SK-N-SH (cell line): ENCODE results near the gene FOXR1. TPM values are rescaled to one million over a fixed set of nuclear protein-coding genes. Genes with fewer than 3 reads are reported as not detected.

Experiments used
- CTCF ChIA-PET: fragments of 300-600, 350-600 bp; formaldehyde crosslinking; extraction: SDS; loops from one replicate; lab custom pipeline; 2021; lab: Yijun Ruan, JAX
- POLR2A ChIA-PET: fragments of 350-600 bp; sonication (Branson Sonifier 250); formaldehyde crosslinking; extraction: SDS; loops from one replicate; lab custom pipeline; 2020; ENCODE audit warnings: antibody characterized with exemption, inconsistent platforms; lab: Yijun Ruan, JAX
- DNase-seq: peaks from one replicate; pipeline ENCODE4 v3.0.0; 2012
- H2AFZ ChIP-seq: fragments of 200-600 bp; sonication (generic); 2 replicates; pipeline ENCODE4 v1.8.1; 2016; ENCODE audit warnings: antibody characterized with exemption, mild to moderate bottlenecking, low read depth
- H3F3A ChIP-seq: fragments of 200-600 bp; sonication (generic); replicated peaks from 2 replicates; pipeline ENCODE3; 2016; ENCODE audit warnings: antibody characterized with exemption, mild to moderate bottlenecking; ENCODE audit not compliant: insufficient read depth
- H3K27ac ChIP-seq, 2 experiments: fragments of 200-500 bp in 1 of 2; fragments of 200-600 bp in 1 of 2; sonication (Bioruptor generic) in 1 of 2; sonication (generic), shearing (Covaris generic) in 1 of 2; 2 replicates each; pipeline versions ENCODE4 v1.5.1 to v1.6.1; 2014 to 2016; ENCODE audit warnings: low read depth in 2 of 2, inconsistent platforms in 1 of 2, low read length in 1 of 2, mild to moderate bottlenecking in 1 of 2, mixed read lengths in 1 of 2
- H3K27me3 ChIP-seq: fragments of 200-600 bp; sonication (generic), shearing (Covaris generic); 2 replicates; pipeline ENCODE4 v1.6.1; 2016; ENCODE audit warnings: mixed run types; ENCODE audit not compliant: insufficient read depth
- H3K36me3 ChIP-seq, 2 experiments: fragments of 200-500 bp in 1 of 2; fragments of 200-600 bp in 1 of 2; sonication (Bioruptor generic) in 1 of 2; sonication (generic) in 1 of 2; replicated peaks in 1 of 2; 2 replicates each; pipeline versions ENCODE3 to v1.5.1; 2014 to 2016; ENCODE audit warnings: low read length in 1 of 2, mild to moderate bottlenecking in 1 of 2; ENCODE audit not compliant: insufficient read depth in 2 of 2, control insufficient read depth in 1 of 2
- H3K4me1 ChIP-seq, 2 experiments: fragments of 200-500 bp in 1 of 2; fragments of 200-600 bp in 1 of 2; sonication (Bioruptor generic) in 1 of 2; sonication (generic), shearing (Covaris generic) in 1 of 2; 2 replicates each; pipeline versions ENCODE4 v1.5.1 to v1.6.1; 2014 to 2016; ENCODE audit warnings: low read depth in 1 of 2, low read length in 1 of 2, mixed run types in 1 of 2; ENCODE audit not compliant: insufficient read depth in 2 of 2, control insufficient read depth in 1 of 2
- H3K4me2 ChIP-seq: fragments of 200-600 bp; sonication (generic), shearing (Covaris generic); 2 replicates; pipeline ENCODE4 v1.6.1; 2017; ENCODE audit warnings: mixed run types
- H3K4me3 ChIP-seq, 2 experiments: fragments of 200-500 bp in 1 of 2; fragments of 200-600 bp in 1 of 2; sonication (Bioruptor generic) in 1 of 2; sonication (generic), shearing (Covaris generic) in 1 of 2; 2 replicates each; pipeline versions ENCODE4 v1.5.1 to v1.8.1; 2014 to 2016; ENCODE audit warnings: low read depth in 2 of 2, inconsistent platforms in 1 of 2, low read length in 1 of 2, mild to moderate bottlenecking in 1 of 2, mixed read lengths in 1 of 2, moderate library complexity in 1 of 2
- H3K79me2 ChIP-seq: fragments of 200-600 bp; sonication (generic); 2 replicates; pipeline ENCODE4 v1.8.1; 2017; ENCODE audit warnings: mild to moderate bottlenecking; ENCODE audit not compliant: insufficient read depth
- H3K9ac ChIP-seq: fragments of 200-600 bp; sonication (generic); 2 replicates; pipeline ENCODE4 v1.6.1; 2017; ENCODE audit warnings: mixed run types
- H3K9me2 ChIP-seq: fragments of 200-600 bp; sonication (generic); 2 replicates; pipeline ENCODE4 v1.6.1; 2017; ENCODE audit warnings: mixed run types
- H3K9me3 ChIP-seq: fragments of 200-600 bp; sonication (generic); 2 replicates; pipeline ENCODE4 v1.6.1; 2017; ENCODE audit warnings: mixed run types, mild to moderate bottlenecking, moderate library complexity
- H4K20me1 ChIP-seq: fragments of 200-600 bp; sonication (generic); 2 replicates; pipeline ENCODE4 v1.6.1; 2017; ENCODE audit warnings: mild to moderate bottlenecking, mixed run types; ENCODE audit not compliant: insufficient read depth
- CHD2 ChIP-seq: fragments of 150-350 bp; IDR thresholded peaks from 2 replicates; pipeline ENCODE4 v1.6.1; 2018; ENCODE audit warnings: low read length; ENCODE audit not compliant: partially characterized antibody
- ELF1 ChIP-seq: IDR thresholded peaks from 2 replicates; pipeline ENCODE4 v1.4.0; 2012
- EZH2phosphoT487 ChIP-seq: fragments of 200-600 bp; sonication (generic); IDR thresholded peaks from 2 replicates; pipeline ENCODE4 v1.6.1; 2017; ENCODE audit warnings: low read depth, mixed run types, mild to moderate bottlenecking, antibody characterized with exemption, moderate library complexity, borderline replicate concordance
- FOSL2 ChIP-seq: IDR thresholded peaks from 2 replicates; pipeline ENCODE4 v1.4.0; 2012; ENCODE audit warnings: low read depth, mild to moderate bottlenecking, moderate library complexity, borderline replicate concordance
- FOXM1 ChIP-seq: IDR thresholded peaks from 2 replicates; pipeline ENCODE4 v1.4.0; 2012; ENCODE audit warnings: low read depth, mild to moderate bottlenecking
- MEF2A ChIP-seq: IDR thresholded peaks from 2 replicates; pipeline ENCODE4 v1.4.0; 2012; ENCODE audit warnings: low read depth, borderline replicate concordance
- MXI1 ChIP-seq: IDR thresholded peaks from 2 replicates; pipeline ENCODE4 v1.6.1; 2012; ENCODE audit warnings: mild to moderate bottlenecking, low read depth, low read length, improper control_type of control experiment
- NFIC ChIP-seq: IDR thresholded peaks from 2 replicates; pipeline ENCODE4 v1.4.0; 2012; ENCODE audit warnings: borderline replicate concordance
- PBX3 ChIP-seq: IDR thresholded peaks from 2 replicates; pipeline ENCODE4; 2012
- POLR2AphosphoS5 ChIP-seq: IDR thresholded peaks from 2 replicates; pipeline ENCODE4 v1.6.1; 2012; ENCODE audit warnings: low read depth, low read length
- RAD21 ChIP-seq: IDR thresholded peaks from 2 replicates; pipeline ENCODE4 v1.6.1; 2012; ENCODE audit warnings: mild to moderate bottlenecking, low read length
- RCOR1 ChIP-seq: fragments of 150-350 bp; IDR thresholded peaks from 2 replicates; pipeline ENCODE4 v1.6.1; 2017; ENCODE audit warnings: antibody characterized with exemption, low read length
- SIN3A ChIP-seq: IDR thresholded peaks from 2 replicates; pipeline ENCODE4 v1.6.1; 2012; ENCODE audit warnings: low read depth, mild to moderate bottlenecking, low read length, moderate library complexity, borderline replicate concordance
- SMC3 ChIP-seq: IDR thresholded peaks from 2 replicates; pipeline ENCODE4 v1.6.1; 2012; ENCODE audit warnings: low read depth, low read length, improper control_type of control experiment
- TCF12 ChIP-seq: IDR thresholded peaks from 2 replicates; pipeline ENCODE4 v1.4.0; 2012
- TEAD4 ChIP-seq: IDR thresholded peaks from 2 replicates; pipeline ENCODE4 v1.4.0; 2012; ENCODE audit warnings: mild to moderate bottlenecking, borderline replicate concordance; ENCODE audit not compliant: insufficient read depth
- USF1 ChIP-seq: IDR thresholded peaks from 2 replicates; pipeline ENCODE4 v1.4.0; 2012; ENCODE audit warnings: low read depth, borderline replicate concordance
- USF2 ChIP-seq: fragments of 150-350 bp; IDR thresholded peaks from 2 replicates; pipeline ENCODE4 v1.6.1; 2017; ENCODE audit warnings: antibody characterized with exemption, low read length, low read depth, borderline replicate concordance
- WGBS: methylation state at CpG from one replicate; pipeline ENCODE4 v1.1.6; 2017; ENCODE audit warnings: low lambda C conversion rate; 5-methylcytosine and 5-hydroxymethylcytosine counted together
- polyA plus RNA-seq, 3 experiments: library from polyadenylated mRNA; depleted of rRNA; stranded (reverse); fragments of >200 nt; gene quantifications; 2 replicates each; pipeline ENCODE4 v1.2.3, GENCODE V29; 2012

FOXR1 gene
- polyA plus RNA-seq, 1 of the 3 experiments (the other 2 are of a cell fraction), result not detected

- POLR2A ChIA-PET, result no interaction called here
- no peaks in the 10 kb centered on the region for H3K36me3 ChIP-seq
- DNase-seq, result no peak
These were observed 4.5 kb downstream of the FOXR1 start for GRCh38 chr11:118975771-118976709.

GRCh38 chr11:118979434-118979833, 7.9 kb downstream of the FOXR1 start:
- Histone ChIP-seq H3K27ac (no peak overlapping the region), H3K9me2 (no peaks in the 10 kb centered on the region), H3K4me3 (no peak overlapping the region), H3F3A (no peaks in the 10 kb centered on the region)
- POLR2A ChIA-PET, result no interaction called here
- TF ChIP-seq CHD2 (no peak), TCF12 (no peak), USF2 (no peak), SIN3A (no peak), USF1 (no peak), TEAD4 (no peak), MEF2A (no peak), ELF1 (no peak), EZH2phosphoT487 (no peak), PBX3 (no peak), RAD21 (no peak), RCOR1 (no peak), MXI1 (no peak), FOSL2 (no peak), FOXM1 (no peak), POLR2AphosphoS5 (no peak), SMC3 (no peak)
- TF ChIP-seq, all 33 proteins: peak for 0
- Histone ChIP-seq H3K4me1 (no peaks in the 10 kb centered on the region), H3K79me2 (no peaks in the 10 kb centered on the region), H3K4me2 (no peak overlapping the region), H3K27me3 (no peaks in the 10 kb centered on the region; the same call in 1 of the 2 replicates), H2AFZ (no peak overlapping the region), H4K20me1 (no peaks in the 10 kb centered on the region), H3K36me3 (no peaks in the 10 kb centered on the region), H3K9me3 (no peaks in the 10 kb centered on the region), H3K9ac (no peak overlapping the region)
- WGBS, result 65% methylated on average over 9 of the region's 9 CpGs
- DNase-seq, result no peak
- CTCF ChIA-PET, result interaction anchor here (1.2 kb wide), 1 partner anchor 49 kb away, joined by 4 read pairs; no protein-coding TSS in a partner anchor

More at GRCh38 chr11:118975771-118976709, 4.5 kb downstream of the FOXR1 start:
- H3K4me1 ChIP-seq, result no peaks in the 10 kb centered on the region
- H2AFZ ChIP-seq, result no peak overlapping the region
- no peak overlapping the region for H3K27ac ChIP-seq
- CTCF ChIA-PET, result no interaction called here
- H3K4me2 ChIP-seq, result no peak overlapping the region
- no peaks in the 10 kb centered on the region; the same call in 1 of the 2 replicates for H3K27me3 ChIP-seq
- no peak overlapping the region for H3K4me3 ChIP-seq
- 68% methylated on average over 15 of the region's 15 CpGs for WGBS
- no peak overlapping the region for H3K9ac ChIP-seq
- H3K9me3 ChIP-seq, result no peaks in the 10 kb centered on the region
- H3K79me2 ChIP-seq, result no peaks in the 10 kb centered on the region
- TF ChIP-seq NFIC (peak; percentile 37; the same call in 1 of the 2 replicates), MXI1 (no peak)
- H3K9me2 ChIP-seq, result no peaks in the 10 kb centered on the region
- H3F3A ChIP-seq, result no peaks in the 10 kb centered on the region
- no peaks in the 10 kb centered on the region for H4K20me1 ChIP-seq
